B cell (primary cell): ENCODE data around the gene PLEKHM3.

Experiments
- EZH2 ChIP-seq: IDR thresholded peaks from 2 replicates; pipeline ENCODE4 v1.6.1; 2012; ENCODE audit warnings: borderline replicate concordance, low read depth, mild to moderate bottlenecking, moderate library complexity, low read length; ENCODE audit not compliant: insufficient read depth, poor library complexity, severe bottlenecking
- TF ChIP-seq, protein P1 (sequence below): fragments of 200-600 bp; IDR thresholded peaks from one replicate; pipeline ENCODE4 v1.8.0; 2022; ENCODE audit warnings: antibody characterized with exemption, mild to moderate bottlenecking

DNA sequence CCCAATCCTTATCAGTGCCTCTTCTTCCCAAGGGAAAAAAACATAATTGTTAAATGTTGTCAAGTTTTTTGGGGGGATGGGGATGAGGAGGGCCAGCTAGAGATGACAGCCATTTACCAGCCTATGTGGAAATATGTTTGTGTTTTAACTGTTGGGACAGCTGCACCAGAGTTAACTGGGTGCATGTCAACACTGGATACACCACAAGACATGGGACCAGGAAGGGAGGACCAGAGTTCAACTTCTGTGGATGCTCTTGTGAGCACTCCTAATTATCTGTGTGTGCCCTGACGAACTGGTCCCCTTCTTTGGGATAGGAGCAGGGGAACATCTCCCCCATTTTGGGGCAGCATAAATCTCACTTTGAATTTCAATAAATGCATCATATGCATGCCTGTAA is 189.5 kb downstream of the PLEKHM3 start:
- no peak for TF ChIP-seq EZH2
- TF ChIP-seq, protein P1, sequence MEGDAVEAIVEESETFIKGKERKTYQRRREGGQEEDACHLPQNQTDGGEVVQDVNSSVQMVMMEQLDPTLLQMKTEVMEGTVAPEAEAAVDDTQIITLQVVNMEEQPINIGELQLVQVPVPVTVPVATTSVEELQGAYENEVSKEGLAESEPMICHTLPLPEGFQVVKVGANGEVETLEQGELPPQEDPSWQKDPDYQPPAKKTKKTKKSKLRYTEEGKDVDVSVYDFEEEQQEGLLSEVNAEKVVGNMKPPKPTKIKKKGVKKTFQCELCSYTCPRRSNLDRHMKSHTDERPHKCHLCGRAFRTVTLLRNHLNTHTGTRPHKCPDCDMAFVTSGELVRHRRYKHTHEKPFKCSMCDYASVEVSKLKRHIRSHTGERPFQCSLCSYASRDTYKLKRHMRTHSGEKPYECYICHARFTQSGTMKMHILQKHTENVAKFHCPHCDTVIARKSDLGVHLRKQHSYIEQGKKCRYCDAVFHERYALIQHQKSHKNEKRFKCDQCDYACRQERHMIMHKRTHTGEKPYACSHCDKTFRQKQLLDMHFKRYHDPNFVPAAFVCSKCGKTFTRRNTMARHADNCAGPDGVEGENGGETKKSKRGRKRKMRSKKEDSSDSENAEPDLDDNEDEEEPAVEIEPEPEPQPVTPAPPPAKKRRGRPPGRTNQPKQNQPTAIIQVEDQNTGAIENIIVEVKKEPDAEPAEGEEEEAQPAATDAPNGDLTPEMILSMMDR: no peak
